ENCODE data around the gene MDM1. TPM values are rescaled to one million over a fixed set of nuclear protein-coding genes. Genes with fewer than 3 reads are reported as not detected.

The MDM1 gene
- total RNA-seq, 2 donors from 2014 or later: 12.4 to 18.9 TPM

DNA sequence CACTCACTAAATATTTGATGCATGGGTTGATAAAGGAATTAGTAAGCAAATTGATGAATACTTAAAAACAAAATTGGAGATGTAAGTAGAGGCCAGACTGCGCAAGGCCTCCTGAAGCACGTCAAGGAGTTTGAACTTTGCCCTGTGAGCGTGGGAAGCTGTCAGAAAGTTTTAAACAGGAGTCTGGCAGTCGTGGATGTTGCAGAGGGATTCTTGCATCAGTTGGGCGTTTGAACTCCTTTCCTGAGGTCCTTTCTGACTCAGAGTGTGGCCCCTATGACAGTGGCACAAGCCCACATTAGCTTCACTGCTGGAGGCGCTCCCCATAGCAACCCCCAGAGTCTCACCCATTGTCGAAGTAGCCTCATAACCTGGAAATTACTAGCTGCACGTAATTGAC, 60.8 kb downstream of the MDM1 start:
- WGBS: 81% methylated on average over 8 of the region's 8 CpGs
- intact Hi-C loops (cut with DNase I): no loop called here
- Histone ChIP-seq H3K27ac (no peak overlapping the region), H3K4me1 (replicated peaks) (no peaks in the 10 kb centered on the region), H3K27me3 (replicated peaks; ENCODE audit: insufficient read depth) (no peaks in the 10 kb centered on the region), H3K4me3 (no peak overlapping the region), H3K9me3 (no peaks in the 10 kb centered on the region), H3K36me3 (no peaks in the 10 kb centered on the region)
- DNase-seq (ENCODE audit: low spot score): no peak
- TF ChIP-seq POLR2A (IDR thresholded peaks at IDR 0.05) (no peak), CTCF (IDR thresholded peaks at IDR 0.05) (no peak), POLR2AphosphoS5 (IDR thresholded peaks at IDR 0.05) (no peak)

GRCh38 chr12:68270358-68270757, 61.8 kb downstream of the MDM1 start:
- WGBS: 88% methylated on average over 3 of the region's 3 CpGs
- DNase-seq (ENCODE audit: low spot score): no peak
- Histone ChIP-seq H3K27ac (no peak overlapping the region), H3K36me3 (no peaks in the 10 kb centered on the region), H3K4me1 (replicated peaks) (no peaks in the 10 kb centered on the region), H3K9me3 (no peaks in the 10 kb centered on the region), H3K27me3 (replicated peaks; ENCODE audit: insufficient read depth) (no peaks in the 10 kb centered on the region), H3K4me3 (no peak overlapping the region)
- intact Hi-C loops (cut with DNase I): no loop called here
- no peak for TF ChIP-seq POLR2AphosphoS5 (IDR thresholded peaks at IDR 0.05)
- no peak for TF ChIP-seq CTCF (IDR thresholded peaks at IDR 0.05)

GRCh38 chr12:68269779-68270178, 62.4 kb downstream of the MDM1 start:
- Histone ChIP-seq H3K4me1 (replicated peaks) (no peaks in the 10 kb centered on the region), H3K27me3 (replicated peaks; ENCODE audit: insufficient read depth) (no peaks in the 10 kb centered on the region), H3K36me3 (no peaks in the 10 kb centered on the region), H3K9me3 (no peaks in the 10 kb centered on the region), H3K27ac (no peak overlapping the region), H3K4me3 (no peak overlapping the region)
- no peak for DNase-seq (ENCODE audit: low spot score)
- WGBS: 100% methylated on average over 2 of the region's 2 CpGs
- intact Hi-C loops (cut with DNase I): no loop called here
- no peak for TF ChIP-seq POLR2A (IDR thresholded peaks at IDR 0.05)
- no peak for TF ChIP-seq CTCF (IDR thresholded peaks at IDR 0.05)
- TF ChIP-seq POLR2AphosphoS5 (IDR thresholded peaks at IDR 0.05): no peak

GRCh38 chr12:68268967-68269366, 63.2 kb downstream of the MDM1 start:
- H3K36me3 ChIP-seq: no peaks in the 10 kb centered on the region
- H3K27me3 ChIP-seq (replicated peaks; ENCODE audit: insufficient read depth): no peaks in the 10 kb centered on the region
- H3K4me3 ChIP-seq: no peak overlapping the region
- no peak for TF ChIP-seq POLR2AphosphoS5 (IDR thresholded peaks at IDR 0.05)
- no peak for TF ChIP-seq POLR2A (IDR thresholded peaks at IDR 0.05)
- TF ChIP-seq CTCF (IDR thresholded peaks at IDR 0.05): no peak
- H3K4me1 ChIP-seq (replicated peaks): no peaks in the 10 kb centered on the region
- H3K27ac ChIP-seq: no peak overlapping the region
- H3K9me3 ChIP-seq: no peaks in the 10 kb centered on the region
- DNase-seq (ENCODE audit: low spot score): no peak
- intact Hi-C loops (cut with DNase I): no loop called here

DNA sequence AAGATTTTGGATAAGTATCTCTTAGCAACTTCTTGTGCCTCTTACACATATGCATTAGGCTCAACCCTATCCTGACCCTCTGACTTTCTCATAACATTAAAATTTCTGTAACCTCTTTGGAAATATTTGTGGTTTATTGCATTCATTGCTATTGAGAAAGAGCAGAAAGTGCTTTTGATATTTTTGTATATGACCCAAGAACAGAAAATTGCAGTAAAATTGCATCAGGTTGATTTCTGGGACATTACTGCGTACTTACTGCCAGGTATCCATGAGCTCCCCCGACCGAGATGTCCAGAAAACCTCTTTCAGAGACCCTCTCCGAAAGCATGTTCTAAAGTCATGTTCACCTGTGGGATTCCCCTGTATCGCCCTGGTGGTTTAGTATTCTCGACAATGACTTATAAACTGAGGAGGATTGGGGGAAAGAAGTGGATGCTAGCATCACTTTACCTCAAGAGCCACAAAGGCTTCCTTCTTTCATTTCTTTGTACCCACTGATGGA, 64.2 kb downstream of the MDM1 start:
- WGBS: 85% methylated on average over 6 of the region's 6 CpGs
- Histone ChIP-seq H3K9me3 (no peaks in the 10 kb centered on the region), H3K4me1 (replicated peaks) (no peaks in the 10 kb centered on the region), H3K27ac (no peak overlapping the region), H3K36me3 (no peaks in the 10 kb centered on the region), H3K4me3 (no peak overlapping the region), H3K27me3 (replicated peaks; ENCODE audit: insufficient read depth) (no peaks in the 10 kb centered on the region)
- DNase-seq (ENCODE audit: low spot score): no peak
- no peak for TF ChIP-seq CTCF (IDR thresholded peaks at IDR 0.05)
- TF ChIP-seq POLR2A (IDR thresholded peaks at IDR 0.05): no peak
- TF ChIP-seq POLR2AphosphoS5 (IDR thresholded peaks at IDR 0.05): no peak
- intact Hi-C loops (cut with DNase I): no loop called here
